Activated CD4-positive, CD25-positive, alpha-beta regulatory T cell treated with anti-CD3 and anti-CD28 coated beads, Interleukin-2, amount 50 U/mL, for 72 hours (primary cell): ENCODE measurements around the gene ELOVL6.

Experiments used
- DNase-seq: peaks from one replicate; pipeline ENCODE4 v3.0.0; 2021

The ELOVL6 gene

GRCh38 chr4:110019153-110019552 lies 179.3 kb downstream of the ELOVL6 start:
- DNase-seq, result no peak

DNA sequence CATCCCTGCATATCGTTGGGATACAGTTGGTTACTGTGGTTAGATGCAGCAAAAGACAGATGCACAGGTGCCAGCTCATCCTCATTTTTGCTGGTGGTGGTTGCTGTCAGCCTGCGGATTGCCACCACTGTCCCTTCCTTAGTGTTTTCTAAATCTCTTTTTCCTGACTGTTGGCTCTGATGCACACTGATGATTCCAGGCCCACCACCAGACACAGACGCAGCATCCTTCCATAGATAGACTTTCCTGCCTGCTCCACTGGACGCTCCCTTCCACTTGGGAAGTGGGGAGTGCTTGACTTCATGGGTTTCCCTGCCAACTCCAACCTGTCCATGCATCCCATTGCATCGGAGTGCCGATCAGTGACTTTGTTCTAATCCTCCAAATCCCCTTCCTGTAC lies 184.2 kb downstream of the ELOVL6 start:
- no peak for DNase-seq

DNA sequence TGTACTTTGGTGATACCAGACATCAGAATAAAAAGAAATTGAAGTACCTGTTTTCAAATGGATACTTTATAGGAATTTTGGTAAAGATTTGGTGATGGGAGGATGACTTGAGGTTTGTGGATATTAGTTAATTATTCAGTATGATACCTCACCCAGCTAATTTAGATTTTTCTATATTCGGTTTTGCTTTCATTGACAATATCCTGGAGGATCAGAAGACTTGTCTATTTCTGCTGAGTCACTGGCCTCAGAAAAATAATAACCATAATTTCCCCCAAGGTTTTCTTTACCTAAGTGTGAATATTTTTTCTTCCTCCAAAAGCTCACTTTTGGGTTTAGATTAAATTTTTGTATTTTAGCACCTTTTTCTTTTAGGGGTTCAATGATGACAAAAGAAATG lies 185.5 kb downstream of the ELOVL6 start:
- DNase-seq, result no peak

- no peak for DNase-seq
Observed at GRCh38 chr4:110010797-110011196, 187.6 kb downstream of the ELOVL6 start.

GRCh38 chr4:110009550-110009949 lies 188.9 kb downstream of the ELOVL6 start:
- no peak for DNase-seq

DNA sequence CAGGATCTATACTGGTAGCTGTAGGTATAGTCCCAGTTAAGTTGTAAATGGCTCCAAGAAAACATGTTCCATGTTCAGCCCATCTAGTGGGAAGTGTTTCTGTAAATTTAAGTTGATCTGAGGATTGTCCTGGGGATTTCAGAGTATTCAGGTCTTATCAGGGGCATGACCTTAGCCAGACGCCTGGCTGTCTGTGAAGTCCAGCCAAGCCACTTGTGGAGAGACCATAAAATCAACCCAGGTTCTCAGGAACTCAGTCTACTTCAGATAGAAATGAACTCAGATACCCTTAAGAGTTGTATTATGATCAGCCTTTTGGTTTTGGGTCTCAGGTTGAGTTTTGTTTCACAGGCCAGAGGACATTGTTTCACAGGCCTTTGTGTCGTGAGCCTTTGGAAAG lies 189.9 kb downstream of the ELOVL6 start:
- DNase-seq, result no peak

DNA sequence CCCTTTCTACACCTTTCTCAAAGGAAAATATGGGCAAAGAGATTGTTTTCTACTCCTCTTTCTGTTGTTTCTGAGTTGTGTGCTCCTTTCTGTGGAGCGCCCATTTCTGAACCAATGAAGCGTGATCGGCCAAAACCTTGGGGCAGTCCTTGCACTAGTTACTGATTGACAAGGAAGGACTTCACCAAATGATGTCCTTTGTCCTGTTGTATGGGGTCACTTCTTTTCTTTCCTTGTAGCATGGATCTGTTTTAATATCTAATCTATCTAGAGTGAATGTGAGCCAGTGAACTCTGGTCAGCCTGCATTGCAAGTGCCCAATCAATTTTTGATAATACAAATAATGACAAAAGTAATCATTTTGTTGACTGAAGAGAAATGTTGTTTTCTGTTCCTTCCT lies 191.2 kb downstream of the ELOVL6 start:
- DNase-seq, result no peak

- DNase-seq, result no peak
Observed at GRCh38 chr4:110005461-110006056, 192.9 kb downstream of the ELOVL6 start.

DNA sequence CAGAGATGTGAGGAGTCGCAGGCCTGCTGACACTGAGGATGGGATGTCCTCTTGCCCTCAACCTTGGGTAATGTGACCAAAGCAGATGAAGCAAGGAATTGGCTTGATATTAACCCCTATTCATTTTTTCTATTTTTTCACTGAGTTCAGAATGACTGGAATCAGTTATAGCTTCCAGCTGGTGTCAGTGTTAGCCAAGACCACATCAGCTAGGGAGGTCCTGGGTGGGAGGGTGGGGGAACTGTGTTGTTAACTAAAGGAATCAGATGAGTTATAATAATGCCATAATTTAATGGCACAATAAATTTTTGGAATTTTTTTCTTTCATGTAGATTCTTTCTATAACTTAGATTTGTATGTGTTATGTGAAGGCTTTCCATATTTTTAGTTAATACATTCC lies 193.9 kb downstream of the ELOVL6 start:
- DNase-seq, result no peak

- DNase-seq, result no peak
Observed at GRCh38 chr4:110003401-110004187, 194.8 kb downstream of the ELOVL6 start.

GRCh38 chr4:110002326-110002725 lies 196.1 kb downstream of the ELOVL6 start:
- no peak for DNase-seq

- DNase-seq, result no peak
Observed at GRCh38 chr4:109999585-109999912, 198.9 kb downstream of the ELOVL6 start.

DNA sequence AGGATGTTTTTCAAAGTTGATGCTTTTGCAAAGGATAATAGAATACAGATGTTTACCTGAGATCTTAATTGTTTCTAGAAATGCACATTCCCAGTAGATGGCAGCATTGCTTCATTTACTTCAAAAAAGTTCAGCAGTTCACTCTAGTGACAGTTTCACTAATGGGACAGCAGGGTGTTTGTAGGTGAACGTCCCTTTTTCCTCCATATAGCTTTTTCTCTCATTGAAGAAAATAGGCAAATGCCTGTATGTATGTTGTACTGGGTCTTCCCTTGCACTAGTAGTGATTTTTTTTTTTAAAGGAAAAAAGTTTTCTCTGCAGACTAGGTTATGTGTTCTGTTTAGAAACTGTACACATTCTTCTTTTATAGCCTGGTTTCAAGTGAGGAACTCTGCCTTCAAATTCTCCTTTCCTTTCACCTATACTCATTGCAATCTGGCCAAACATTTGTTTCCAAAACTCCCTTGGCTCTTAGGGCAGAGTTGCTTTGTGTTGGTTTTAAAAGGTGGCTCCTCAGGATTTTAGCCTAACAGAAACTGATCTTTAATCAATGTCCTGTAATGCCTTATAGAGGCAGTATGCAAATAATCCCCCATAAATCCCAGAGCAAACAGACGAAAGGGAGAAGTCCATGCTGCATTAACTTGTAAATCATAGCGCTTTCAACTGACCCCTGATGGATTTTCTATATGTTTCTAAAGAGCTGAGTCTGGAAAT lies 199.4 kb downstream of the ELOVL6 start:
- DNase-seq, result no peak

DNA sequence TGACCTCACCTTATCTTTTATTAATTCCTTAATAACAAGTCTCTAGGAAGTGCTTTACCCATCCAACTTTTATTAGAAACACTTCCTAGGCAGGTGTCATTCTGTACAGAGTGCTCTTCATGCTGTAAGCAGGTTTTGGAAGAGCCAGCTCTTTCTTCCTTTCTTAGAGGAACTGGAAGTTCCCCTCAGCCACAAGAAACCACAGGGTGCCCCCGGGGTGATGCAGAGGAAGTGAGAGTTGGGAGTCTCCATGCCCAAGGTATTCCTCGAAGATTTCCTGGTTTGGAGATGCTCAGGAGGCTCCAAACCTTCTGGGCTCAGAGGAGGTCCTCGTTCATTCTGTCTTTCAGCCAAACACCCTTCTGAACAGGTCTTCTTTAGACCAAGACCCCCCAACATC lies 201.9 kb downstream of the ELOVL6 start:
- DNase-seq, result no peak
